Measurements from ENCODE around the gene MYOF.

MYOF gene

GRCh38 chr10:93493162-93493561, 11.0 kb upstream of the MYOF start:
- TF ChIP-seq CTCF (IDR thresholded peaks at IDR 0.05): peak; percentile 20
- Mint-ChIP-seq H3K36me3 (ENCODE audit: low read depth) (no peaks in the 10 kb centered on the region), H3K27ac (no peak overlapping the region), H3K27me3 (ENCODE audit: low read depth, poor library complexity) (peaks cover 3% of the 10 kb centered on the region), H3K4me1 (peaks cover 29% of the 10 kb centered on the region), H3K4me3 (no peak overlapping the region), H3K9me3 (no peaks in the 10 kb centered on the region)
- no peak for DNase-seq

DNA sequence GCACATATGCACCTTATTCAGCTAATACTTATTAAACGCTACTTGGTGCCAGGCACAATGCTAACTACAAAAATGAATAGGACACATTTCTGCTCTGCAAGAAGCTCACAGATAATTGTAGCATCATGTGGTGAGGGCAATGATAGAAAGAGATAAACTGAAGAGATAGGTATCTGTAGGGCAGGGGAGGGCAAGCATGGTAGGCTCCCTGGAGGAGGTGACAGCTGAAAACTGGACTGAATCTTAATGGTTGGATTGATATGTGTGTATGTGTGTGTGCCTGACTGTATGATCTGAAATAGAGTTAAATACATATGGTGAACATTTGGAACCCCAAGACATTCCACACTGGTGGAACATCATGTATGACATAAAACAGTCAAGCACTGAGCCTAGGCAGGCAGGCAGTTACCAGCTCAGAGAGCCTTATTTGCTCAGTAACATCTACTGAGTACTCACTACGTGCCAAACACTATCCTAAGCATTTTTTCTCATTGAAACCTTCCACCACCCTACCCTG, 9.5 kb upstream of the MYOF start:
- no peaks in the 10 kb centered on the region for H3K36me3 Mint-ChIP-seq (ENCODE audit: low read depth)
- H3K9me3 Mint-ChIP-seq: no peaks in the 10 kb centered on the region
- no peak for DNase-seq
- TF ChIP-seq CTCF (IDR thresholded peaks at IDR 0.05): no peak
- no peak overlapping the region for H3K27ac Mint-ChIP-seq
- H3K4me1 Mint-ChIP-seq: peaks cover 14% of the 10 kb centered on the region
- H3K27me3 Mint-ChIP-seq (ENCODE audit: low read depth, poor library complexity): peaks cover 3% of the 10 kb centered on the region
- no peak overlapping the region for H3K4me3 Mint-ChIP-seq

- no peak for DNase-seq
These were observed 6.9 kb upstream of the MYOF start for GRCh38 chr10:93488956-93489528.

GRCh38 chr10:93485690-93486089, 3.6 kb upstream of the MYOF start:
- Mint-ChIP-seq H3K4me3 (no peak overlapping the region), H3K9me3 (no peaks in the 10 kb centered on the region), H3K36me3 (ENCODE audit: low read depth) (no peaks in the 10 kb centered on the region), H3K27me3 (ENCODE audit: low read depth, poor library complexity) (peaks cover 8% of the 10 kb centered on the region), H3K4me1 (peaks cover 18% of the 10 kb centered on the region), H3K27ac (no peak overlapping the region)
- TF ChIP-seq CTCF (IDR thresholded peaks at IDR 0.05): no peak
- no peak for DNase-seq

More at GRCh38 chr10:93488956-93489528, 6.9 kb upstream of the MYOF start:
- H3K27ac Mint-ChIP-seq: no peak overlapping the region
- no peak overlapping the region for H3K4me3 Mint-ChIP-seq
- H3K4me1 Mint-ChIP-seq: peaks cover 8% of the 10 kb centered on the region
- H3K36me3 Mint-ChIP-seq (ENCODE audit: low read depth): no peaks in the 10 kb centered on the region
- TF ChIP-seq CTCF (IDR thresholded peaks at IDR 0.05): no peak
- no peaks in the 10 kb centered on the region for H3K9me3 Mint-ChIP-seq
- H3K27me3 Mint-ChIP-seq (ENCODE audit: low read depth, poor library complexity): no peaks in the 10 kb centered on the region

DNA sequence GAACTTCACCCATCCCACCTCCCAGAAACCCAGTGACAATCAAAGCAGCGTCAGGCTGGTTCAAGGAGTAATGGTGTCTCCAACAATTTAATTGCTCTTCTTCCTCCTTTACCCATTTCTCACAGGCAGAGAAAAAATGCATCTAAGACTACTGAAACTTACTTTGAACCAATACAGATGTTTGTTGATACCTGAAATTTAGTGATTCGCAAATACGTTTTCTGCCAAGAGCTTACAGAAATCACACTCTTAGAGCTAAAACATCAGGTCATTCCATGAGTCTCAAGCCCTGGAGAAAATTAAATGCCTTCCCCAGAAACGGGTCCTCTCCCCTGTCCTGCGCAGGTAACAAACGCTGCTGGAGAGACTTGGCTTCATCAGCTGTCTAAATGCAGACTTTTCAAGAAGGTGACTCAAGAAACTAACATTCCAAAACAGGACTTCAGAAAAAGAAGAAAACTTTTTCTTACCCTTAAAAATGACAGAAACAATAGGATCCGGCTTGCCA, 443 bp downstream of the MYOF start:
- DNase-seq: no peak
- Mint-ChIP-seq H3K27ac (peak overlapping the region; percentile 9), H3K27me3 (ENCODE audit: low read depth, poor library complexity) (peaks cover 8% of the 10 kb centered on the region), H3K4me1 (peaks cover 26% of the 10 kb centered on the region), H3K9me3 (no peaks in the 10 kb centered on the region), H3K4me3 (peak overlapping the region; percentile 89), H3K36me3 (ENCODE audit: low read depth) (peaks cover 3% of the 10 kb centered on the region)
- no peak for TF ChIP-seq CTCF (IDR thresholded peaks at IDR 0.05)

DNA sequence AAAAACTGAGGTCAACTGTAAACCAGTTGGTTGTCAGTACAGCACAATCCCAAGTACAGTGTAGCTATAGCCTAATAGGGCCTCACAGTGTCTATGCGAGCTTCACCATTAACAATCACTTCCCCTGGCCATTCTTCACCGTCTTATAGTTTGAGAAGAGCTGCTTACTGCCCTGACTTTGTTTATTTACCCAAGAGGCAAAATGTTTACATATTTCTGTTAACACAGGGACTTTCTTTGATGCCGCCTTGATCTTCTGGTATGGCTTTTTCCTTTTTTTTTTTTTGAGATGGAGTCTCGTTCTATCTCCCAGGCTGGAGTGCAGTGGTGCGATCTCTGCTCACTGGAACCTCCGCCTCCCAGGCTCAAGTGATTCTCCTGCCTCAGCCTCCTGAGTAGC, 3.3 kb downstream of the MYOF start:
- peaks cover 8% of the 10 kb centered on the region for H3K27me3 Mint-ChIP-seq (ENCODE audit: low read depth, poor library complexity)
- H3K4me3 Mint-ChIP-seq: no peak overlapping the region
- H3K36me3 Mint-ChIP-seq (ENCODE audit: low read depth): peaks cover 5% of the 10 kb centered on the region
- H3K27ac Mint-ChIP-seq: peak overlapping the region; percentile 44
- peaks cover 33% of the 10 kb centered on the region for H3K4me1 Mint-ChIP-seq
- DNase-seq: no peak
- H3K9me3 Mint-ChIP-seq: no peaks in the 10 kb centered on the region
- TF ChIP-seq CTCF (IDR thresholded peaks at IDR 0.05): no peak
